HCT116 (cell line): ENCODE measurements around the gene ZNF197. TPM values are rescaled to one million over a fixed set of nuclear protein-coding genes. Genes with fewer than 3 reads are reported as not detected.

Experiments used
- ATAC-seq: fragments of 200-7000 bp; cut with Tn5 transposase; 2 replicates; pipeline ENCODE4 v1.9.1; 2020; ENCODE audit warnings: mild to moderate bottlenecking, moderate library complexity
- BruUV-seq: library from RNA; stranded (reverse); fragments of 400-500 nt; replicated peaks from 2 replicates; lab custom pipeline; 2021; lab: Mats Ljungman, UMichigan
- CTCF ChIA-PET: fragments of 300-600 bp; sonication (Branson Sonifier 250); formaldehyde crosslinking; loops from one replicate; lab custom pipeline; 2021; ENCODE audit warnings: antibody characterized with exemption; lab: Charles Lee
- POLR2A ChIA-PET: fragments of 300-600, 350-600 bp; sonication (Branson Sonifier 250); formaldehyde crosslinking; loops from one replicate; lab custom pipeline; 2021; ENCODE audit warnings: antibody characterized with exemption; lab: Charles Lee
- RAD21 ChIA-PET, 2 experiments: fragments of 300-600 bp; sonication (Branson Sonifier 250); formaldehyde crosslinking; loops; one replicate each; lab custom pipeline; 2023; ENCODE audit warnings: low total read pairs in 2 of 2; ENCODE audit not compliant: uncharacterized antibody in 2 of 2, unreplicated experiment in 2 of 2, low non-redundant PET in 1 of 2; lab: Charles Lee
- DNase-seq: peaks from one replicate; pipeline ENCODE4 v3.0.0-alpha.2; 2010; ENCODE audit warnings: low read depth, low spot score
- H2AFZ ChIP-seq: fragments of 200-600 bp; shearing (Covaris generic), sonication (generic); 2 replicates; pipeline ENCODE4 v1.6.1; 2017; ENCODE audit warnings: low read depth, mixed run types, mixed read lengths, antibody characterized with exemption, low read length; ENCODE audit not compliant: poor library complexity, severe bottlenecking
- H3K27ac ChIP-seq: 2 replicates; pipeline ENCODE4 v1.5.1; 2012; ENCODE audit warnings: low read depth, low read length
- H3K27me3 ChIP-seq: fragments of 200-600 bp; sonication (generic); 2 replicates; pipeline ENCODE4 v1.6.1; 2016; ENCODE audit warnings: mixed run types, low read length, mixed read lengths; ENCODE audit not compliant: insufficient read depth
- H3K36me3 ChIP-seq, 2 experiments: fragments of 200-500 bp in 1 of 2; fragments of 200-600 bp in 1 of 2; sonication (Bioruptor generic) in 1 of 2; sonication (generic) in 1 of 2; 2 replicates each; pipeline versions ENCODE4 v1.5.1 to v1.6.1; 2014 to 2016; ENCODE audit warnings: low read length in 2 of 2, inconsistent platforms in 1 of 2, mixed read lengths in 1 of 2, mixed run types in 1 of 2; ENCODE audit not compliant: insufficient read depth in 2 of 2, control insufficient read depth in 1 of 2
- H3K4me1 ChIP-seq, 2 experiments: fragments of 200-600 bp in 1 of 2; sonication (generic) in 1 of 2; 2 replicates each; pipeline versions ENCODE4 v1.5.1 to v1.6.1; 2012 to 2017; ENCODE audit warnings: low read length in 2 of 2, inconsistent platforms in 1 of 2, mild to moderate bottlenecking in 1 of 2, mixed read lengths in 1 of 2, mixed run types in 1 of 2, moderate library complexity in 1 of 2; ENCODE audit not compliant: insufficient read depth in 2 of 2, control insufficient read depth in 1 of 2
- H3K4me2 ChIP-seq: fragments of 200-600 bp; sonication (generic); 2 replicates; pipeline ENCODE4 v1.6.1; 2017; ENCODE audit warnings: mixed run types, low read length, mixed read lengths
- H3K4me3 ChIP-seq, 2 experiments: fragments of 200-600 bp in 1 of 2; sonication (generic) in 1 of 2; replicated peaks in 1 of 2; 2 replicates each; pipeline ENCODE4 v1.5.1; 2011 to 2016; ENCODE audit warnings: low read length in 2 of 2, control low read depth in 1 of 2, low read depth in 1 of 2, mild to moderate bottlenecking in 1 of 2, mixed read lengths in 1 of 2, mixed run types in 1 of 2
- H3K79me2 ChIP-seq: fragments of 200-600 bp; sonication (generic); 2 replicates; pipeline ENCODE4 v1.6.1; 2017; ENCODE audit warnings: mild to moderate bottlenecking, mixed run types, low read length, moderate library complexity, mixed read lengths; ENCODE audit not compliant: insufficient read depth
- H3K9ac ChIP-seq: fragments of 200-600 bp; sonication (generic); 2 replicates; pipeline ENCODE4 v1.6.1; 2016; ENCODE audit warnings: low read length, mixed read lengths
- H3K9me2 ChIP-seq: fragments of 200-600 bp; sonication (generic), shearing (Covaris generic); 2 replicates; pipeline ENCODE4 v1.6.1; 2017; ENCODE audit warnings: mixed run types, mild to moderate bottlenecking, moderate library complexity; ENCODE audit not compliant: insufficient read depth
- H3K9me3 ChIP-seq, 2 experiments: fragments of 200-500 bp in 1 of 2; fragments of 200-600 bp in 1 of 2; sonication (Bioruptor generic) in 1 of 2; sonication (generic) in 1 of 2; 2 replicates each; pipeline ENCODE4 v1.6.1; 2014 to 2017; ENCODE audit warnings: low read length in 2 of 2, mixed read lengths in 2 of 2, inconsistent platforms in 1 of 2, low read depth in 1 of 2, mild to moderate bottlenecking in 1 of 2, mixed run types in 1 of 2, moderate library complexity in 1 of 2; ENCODE audit not compliant: control insufficient read depth in 1 of 2, insufficient read depth in 1 of 2
- H4K20me1 ChIP-seq: fragments of 200-600 bp; sonication (generic), shearing (Covaris generic); 2 replicates; pipeline ENCODE4 v1.6.1; 2017; ENCODE audit warnings: mixed run types, mild to moderate bottlenecking, moderate library complexity; ENCODE audit not compliant: insufficient read depth
- EZH2 ChIP-seq: fragments of 200-600 bp; sonication (generic); IDR thresholded peaks from 2 replicates; pipeline ENCODE4 v1.6.1; 2017; ENCODE audit warnings: antibody characterized with exemption, mixed run types
- JUND ChIP-seq: IDR thresholded peaks from 2 replicates; pipeline ENCODE4 v1.6.1; 2012
- POLR2A ChIP-seq: IDR thresholded peaks from 2 replicates; pipeline ENCODE4 v1.7.0; 2011; ENCODE audit warnings: borderline replicate concordance; ENCODE audit not compliant: insufficient read depth, insufficient read length; ENCODE audit errors: extremely low read depth
- SIN3A ChIP-seq: IDR thresholded peaks from 2 replicates; pipeline ENCODE4 v1.6.1; 2012; ENCODE audit warnings: low read depth
- SRF ChIP-seq: IDR thresholded peaks from 2 replicates; pipeline ENCODE4 v1.6.1; 2012; ENCODE audit warnings: low read depth
- TCF7L2 ChIP-seq: IDR thresholded peaks from 2 replicates; pipeline ENCODE4 v1.7.0; 2011; ENCODE audit warnings: borderline replicate concordance, inconsistent platforms; ENCODE audit not compliant: insufficient read depth, insufficient read length; ENCODE audit errors: extremely low read depth
- ZNF274 ChIP-seq: fragments of 200-500 bp; sonication (Bioruptor generic); IDR thresholded peaks from 2 replicates; pipeline ENCODE4 v1.6.1; 2014; ENCODE audit warnings: mild to moderate bottlenecking, low read depth, low read length, inconsistent platforms
- intact Hi-C: fragments of 100-400 bp; cut with micrococcal nuclease; formaldehyde crosslinking; loops from 2 replicates; pipeline ENCODE4 v1.10.0; 2022
- total RNA-seq: library from RNA; stranded (reverse); gene quantifications from one replicate; pipeline ENCODE4 v1.2.1, GENCODE V29; 2021; ENCODE audit not compliant: unreplicated experiment
- TF ChIP-seq, protein P1 (sequence below): IDR thresholded peaks from 2 replicates; pipeline ENCODE4 v1.6.1; 2011; ENCODE audit warnings: mild to moderate bottlenecking, low read length, moderate library complexity; ENCODE audit not compliant: insufficient replicate concordance; ENCODE audit errors: extremely low read depth
- TF ChIP-seq, protein P2 (sequence below): IDR thresholded peaks from 2 replicates; pipeline ENCODE4 v1.6.1; 2012

The ZNF197 gene
- total RNA-seq, 1 experiment from 2014 or later = 16.5 TPM

DNA sequence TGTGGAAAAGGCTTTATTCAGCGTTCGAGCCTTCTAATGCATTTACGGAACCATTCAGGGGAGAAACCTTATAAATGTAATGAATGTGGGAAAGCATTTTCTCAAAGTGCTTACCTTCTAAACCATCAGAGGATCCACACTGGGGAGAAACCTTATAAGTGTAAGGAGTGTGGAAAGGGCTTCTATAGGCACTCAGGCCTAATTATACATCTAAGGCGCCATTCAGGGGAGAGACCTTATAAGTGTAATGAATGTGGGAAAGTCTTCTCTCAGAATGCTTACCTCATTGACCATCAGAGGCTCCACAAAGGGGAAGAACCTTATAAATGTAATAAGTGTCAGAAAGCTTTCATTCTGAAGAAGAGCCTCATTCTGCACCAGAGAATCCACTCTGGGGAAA lies 17.5 kb downstream of the ZNF197 start:
- Histone ChIP-seq H4K20me1 (no peaks in the 10 kb centered on the region), H3K27me3 (no peaks in the 10 kb centered on the region), H3K4me1 (no peaks in the 10 kb centered on the region), H3K27ac (no peak overlapping the region), H3K9ac (no peak overlapping the region), H3K79me2 (peaks cover 14% of the 10 kb centered on the region), H3K9me2 (no peaks in the 10 kb centered on the region), H3K9me3 (peaks cover 28 to 34% of the 10 kb centered on the region in 2 experiments; a peak in 3 of 4 replicates), H3K4me2 (no peak overlapping the region), H2AFZ (no peak overlapping the region), H3K4me3 (no peak overlapping the region), H3K36me3 (peaks cover 24 to 50% of the 10 kb centered on the region in 2 experiments)
- POLR2A ChIA-PET = no interaction called here
- CTCF ChIA-PET = no interaction called here
- no peak for ATAC-seq
- RAD21 ChIA-PET = no interaction called here
- TF ChIP-seq TCF7L2 = no peak
- no peak for TF ChIP-seq JUND
- TF ChIP-seq, protein P1, sequence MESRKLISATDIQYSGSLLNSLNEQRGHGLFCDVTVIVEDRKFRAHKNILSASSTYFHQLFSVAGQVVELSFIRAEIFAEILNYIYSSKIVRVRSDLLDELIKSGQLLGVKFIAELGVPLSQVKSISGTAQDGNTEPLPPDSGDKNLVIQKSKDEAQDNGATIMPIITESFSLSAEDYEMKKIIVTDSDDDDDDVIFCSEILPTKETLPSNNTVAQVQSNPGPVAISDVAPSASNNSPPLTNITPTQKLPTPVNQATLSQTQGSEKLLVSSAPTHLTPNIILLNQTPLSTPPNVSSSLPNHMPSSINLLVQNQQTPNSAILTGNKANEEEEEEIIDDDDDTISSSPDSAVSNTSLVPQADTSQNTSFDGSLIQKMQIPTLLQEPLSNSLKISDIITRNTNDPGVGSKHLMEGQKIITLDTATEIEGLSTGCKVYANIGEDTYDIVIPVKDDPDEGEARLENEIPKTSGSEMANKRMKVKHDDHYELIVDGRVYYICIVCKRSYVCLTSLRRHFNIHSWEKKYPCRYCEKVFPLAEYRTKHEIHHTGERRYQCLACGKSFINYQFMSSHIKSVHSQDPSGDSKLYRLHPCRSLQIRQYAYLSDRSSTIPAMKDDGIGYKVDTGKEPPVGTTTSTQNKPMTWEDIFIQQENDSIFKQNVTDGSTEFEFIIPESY = no peak
- TF ChIP-seq ZNF274 = no peak
- no peak for DNase-seq
- intact Hi-C loops = loop anchor here (10.0 kb wide), 1 partner anchor 272 kb away; no protein-coding TSS in a partner anchor
- BruUV-seq = TSS peak; percentile 17

GRCh38 chr3:44643024-44643423 lies 18.2 kb downstream of the ZNF197 start:
- peaks cover 24 to 44% of the 10 kb centered on the region in 2 experiments for H3K36me3 ChIP-seq
- intact Hi-C loops = loop anchor here (10.0 kb wide), 1 partner anchor 272 kb away; no protein-coding TSS in a partner anchor

More at GRCh38 chr3:44643024-44643423, 18.2 kb downstream of the ZNF197 start:
- CTCF ChIA-PET = no interaction called here
- H3K27ac ChIP-seq = no peak overlapping the region
- no peak overlapping the region for H2AFZ ChIP-seq
- TF ChIP-seq SRF = no peak
- TF ChIP-seq, protein P2, sequence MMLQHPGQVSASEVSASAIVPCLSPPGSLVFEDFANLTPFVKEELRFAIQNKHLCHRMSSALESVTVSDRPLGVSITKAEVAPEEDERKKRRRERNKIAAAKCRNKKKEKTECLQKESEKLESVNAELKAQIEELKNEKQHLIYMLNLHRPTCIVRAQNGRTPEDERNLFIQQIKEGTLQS = no peak
- no peak for TF ChIP-seq POLR2A
- TF ChIP-seq SIN3A = no peak
- TF ChIP-seq TCF7L2 = no peak
- TF ChIP-seq JUND = no peak
- no peak for TF ChIP-seq EZH2
- no peak overlapping the region for H3K4me3 ChIP-seq
- H3K4me1 ChIP-seq = peaks cover 0 to 2% of the 10 kb centered on the region in 2 experiments; a peak in 1 of 4 replicates
- RAD21 ChIA-PET = no interaction called here
- ATAC-seq (no peak), DNase-seq (no peak)
- peaks cover 28 to 33% of the 10 kb centered on the region in 2 experiments; a peak in 3 of 4 replicates for H3K9me3 ChIP-seq
- H4K20me1 ChIP-seq = no peaks in the 10 kb centered on the region
- H3K4me2 ChIP-seq = no peak overlapping the region
- peaks cover 7% of the 10 kb centered on the region for H3K79me2 ChIP-seq
- POLR2A ChIA-PET = no interaction called here
- H3K27me3 ChIP-seq = no peaks in the 10 kb centered on the region
- no peaks in the 10 kb centered on the region for H3K9me2 ChIP-seq
- H3K9ac ChIP-seq = no peak overlapping the region
- no TSS peak for BruUV-seq
